Mesodermal cell (in vitro differentiated cells): ENCODE results near the gene TMEM248.

Experiments used
- H3K27ac ChIP-seq: 2 replicates; pipeline ENCODE4 v1.7.0; 2013; ENCODE audit warnings: mild to moderate bottlenecking, low read depth, low read length, moderate library complexity; ENCODE audit not compliant: severe bottlenecking
- H3K36me3 ChIP-seq: 2 replicates; pipeline ENCODE4 v1.7.1; 2013; ENCODE audit warnings: mild to moderate bottlenecking, low read length, moderate library complexity; ENCODE audit not compliant: control insufficient read depth, insufficient read depth
- H3K4me1 ChIP-seq: one replicate; pipeline ENCODE4 v1.7.1; 2013; ENCODE audit warnings: mild to moderate bottlenecking, low read length; ENCODE audit not compliant: insufficient read depth, control insufficient read depth, poor library complexity, severe bottlenecking
- H3K4me3 ChIP-seq: 2 replicates; pipeline ENCODE4 v1.7.0; 2013; ENCODE audit warnings: low read length, control low read depth, mild to moderate bottlenecking; ENCODE audit not compliant: insufficient read depth, poor library complexity, severe bottlenecking; ENCODE audit errors: extremely low read depth
- H3K9me3 ChIP-seq: 2 replicates; pipeline ENCODE4 v1.7.1; 2013; ENCODE audit warnings: mild to moderate bottlenecking, low read length, moderate library complexity; ENCODE audit not compliant: control insufficient read depth
- WGBS, 2 experiments: methylation state at CpG; one replicate each; pipeline ENCODE4 v1.1.5; 2013; ENCODE audit warnings: missing lambda C conversion rate in 2 of 2; ENCODE audit not compliant: insufficient coverage in 2 of 2; 5-methylcytosine and 5-hydroxymethylcytosine counted together

Gene TMEM248

DNA sequence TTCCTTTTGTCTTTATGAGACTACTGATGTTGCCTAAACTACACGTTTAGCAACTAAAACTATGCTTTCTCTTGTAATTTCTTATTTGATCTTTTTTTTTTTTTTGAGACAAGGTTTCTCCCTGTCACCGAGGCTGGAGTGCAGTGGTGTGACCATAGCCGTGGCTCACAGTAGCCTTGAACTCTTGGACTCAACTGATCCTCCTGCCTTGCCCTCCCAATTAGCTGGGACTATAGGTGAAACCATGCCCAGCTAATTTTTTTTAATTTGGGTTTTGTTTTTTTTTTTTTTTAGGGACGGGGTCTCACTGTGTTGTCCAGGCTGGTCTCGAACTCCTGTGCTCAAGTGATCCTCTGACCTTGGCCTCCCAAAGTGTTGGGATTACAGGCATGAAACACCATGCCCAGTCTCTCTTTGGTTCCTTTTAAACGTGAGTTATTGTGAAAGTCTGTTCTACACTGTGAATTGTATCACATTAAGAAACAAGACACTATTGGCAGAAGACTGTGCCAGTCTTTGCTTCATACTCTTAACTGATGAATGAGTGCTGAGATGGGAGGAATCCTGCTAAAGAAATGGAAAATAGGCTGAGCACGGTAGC lies 6.4 kb downstream of the TMEM248 start:
- peaks cover under 1% of the 10 kb centered on the region for H3K4me1 ChIP-seq
- no peak overlapping the region for H3K27ac ChIP-seq
- H3K9me3 ChIP-seq = no peaks in the 10 kb centered on the region
- peaks cover 59% of the 10 kb centered on the region for H3K36me3 ChIP-seq
- no peak overlapping the region for H3K4me3 ChIP-seq
- WGBS, 2 experiments = 90 to 93% methylated on average over 3 of the region's 7 CpGs

DNA sequence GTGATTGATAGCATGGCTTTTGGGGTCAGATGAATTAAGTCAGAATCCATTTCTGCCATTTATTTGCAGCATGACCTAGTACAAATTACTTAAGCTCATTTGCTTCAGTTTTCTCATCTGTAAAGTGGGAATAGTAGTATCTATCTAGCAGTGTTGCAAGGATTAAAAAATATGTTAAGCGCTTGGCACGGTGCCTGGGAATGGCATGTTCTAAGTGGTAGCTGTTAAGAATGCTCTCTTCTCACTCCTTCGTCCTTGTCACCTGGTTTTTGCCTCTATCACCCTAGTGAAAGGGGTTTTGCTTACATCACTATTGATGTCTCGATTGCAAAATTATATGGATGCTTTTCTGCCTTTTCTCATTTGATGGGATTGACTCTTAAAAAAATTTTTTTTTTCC lies 7.4 kb downstream of the TMEM248 start:
- Histone ChIP-seq H3K36me3 (peaks cover 54% of the 10 kb centered on the region), H3K4me1 (no peaks in the 10 kb centered on the region), H3K9me3 (no peaks in the 10 kb centered on the region), H3K4me3 (no peak overlapping the region), H3K27ac (no peak overlapping the region)
- WGBS, 2 experiments = 100% methylated on average over 2 of the region's 4 CpGs

DNA sequence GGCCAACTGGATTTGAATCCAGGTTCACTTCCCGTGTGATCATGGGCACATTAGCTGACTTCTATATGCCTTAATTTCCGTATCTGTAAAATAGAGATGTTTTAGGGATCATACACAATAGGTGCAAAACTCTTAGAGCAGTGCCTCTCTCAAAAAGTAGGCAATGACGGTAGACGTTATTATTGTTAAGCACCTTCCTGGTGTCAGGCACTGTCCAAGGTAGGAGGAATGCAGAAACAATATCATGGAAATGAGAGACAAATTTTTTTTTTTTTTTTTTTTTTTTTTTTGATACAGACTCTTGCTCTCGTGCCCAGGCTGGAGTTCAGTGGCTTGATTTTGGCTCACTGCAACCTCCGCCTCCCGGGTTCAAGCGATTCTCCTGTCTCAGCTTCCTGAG lies 8.1 kb downstream of the TMEM248 start:
- 94 to 100% methylated on average over 1 to 8 of the region's 8 CpGs for WGBS, 2 experiments
- H3K4me3 ChIP-seq = no peak overlapping the region
- H3K27ac ChIP-seq = no peak overlapping the region
- no peaks in the 10 kb centered on the region for H3K4me1 ChIP-seq
- H3K36me3 ChIP-seq = peaks cover 46% of the 10 kb centered on the region
- no peaks in the 10 kb centered on the region for H3K9me3 ChIP-seq

DNA sequence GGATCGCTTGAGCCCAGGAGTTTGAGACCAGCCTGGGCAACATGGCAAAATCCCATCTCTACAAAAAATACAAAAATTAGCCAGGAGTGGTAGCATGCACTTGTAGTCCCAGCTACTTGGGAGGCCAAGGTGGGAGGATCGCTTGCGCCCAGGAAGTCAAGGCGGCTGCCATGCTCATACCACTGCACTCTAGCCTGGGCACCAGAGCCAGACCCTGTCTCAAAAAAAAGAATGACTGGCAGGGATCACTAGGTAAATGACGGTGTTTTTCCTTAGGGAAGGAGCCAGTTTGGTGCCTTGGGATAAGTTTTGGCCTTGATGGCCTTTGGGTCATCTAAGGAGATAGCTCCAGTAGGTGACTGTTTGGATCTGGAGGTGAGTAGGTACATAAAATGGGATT lies 8.9 kb downstream of the TMEM248 start:
- Histone ChIP-seq H3K36me3 (peaks cover 42% of the 10 kb centered on the region), H3K9me3 (no peaks in the 10 kb centered on the region), H3K27ac (no peak overlapping the region), H3K4me1 (no peaks in the 10 kb centered on the region), H3K4me3 (no peak overlapping the region)
- WGBS, 2 experiments = 70 to 92% methylated on average over 2 to 5 of the region's 5 CpGs

DNA sequence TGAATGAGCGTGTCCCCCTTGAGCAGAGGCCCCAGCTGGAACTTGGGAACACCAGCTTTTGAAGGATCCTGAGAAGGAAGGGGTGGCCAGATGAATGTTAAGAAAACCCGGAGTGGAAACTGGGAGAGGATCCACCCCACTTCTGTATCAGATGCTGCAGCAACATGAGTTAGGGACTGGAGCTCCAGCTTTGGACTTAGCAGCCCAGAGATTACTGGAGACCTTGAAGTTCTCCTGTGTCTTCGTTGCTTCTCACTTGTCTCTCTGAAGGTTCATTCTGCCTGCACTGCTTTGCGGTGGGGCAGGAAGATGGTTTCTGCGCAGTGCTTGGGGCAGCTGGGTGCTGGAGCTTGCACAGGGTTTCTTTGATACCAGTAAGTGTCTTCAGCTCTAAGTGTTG lies 9.3 kb downstream of the TMEM248 start:
- no peak overlapping the region for H3K4me3 ChIP-seq
- no peaks in the 10 kb centered on the region for H3K9me3 ChIP-seq
- H3K27ac ChIP-seq = no peak overlapping the region
- no peaks in the 10 kb centered on the region for H3K4me1 ChIP-seq
- peaks cover 38% of the 10 kb centered on the region for H3K36me3 ChIP-seq
- WGBS, 2 experiments = 60 to 61% methylated on average over 5 of the region's 5 CpGs

DNA sequence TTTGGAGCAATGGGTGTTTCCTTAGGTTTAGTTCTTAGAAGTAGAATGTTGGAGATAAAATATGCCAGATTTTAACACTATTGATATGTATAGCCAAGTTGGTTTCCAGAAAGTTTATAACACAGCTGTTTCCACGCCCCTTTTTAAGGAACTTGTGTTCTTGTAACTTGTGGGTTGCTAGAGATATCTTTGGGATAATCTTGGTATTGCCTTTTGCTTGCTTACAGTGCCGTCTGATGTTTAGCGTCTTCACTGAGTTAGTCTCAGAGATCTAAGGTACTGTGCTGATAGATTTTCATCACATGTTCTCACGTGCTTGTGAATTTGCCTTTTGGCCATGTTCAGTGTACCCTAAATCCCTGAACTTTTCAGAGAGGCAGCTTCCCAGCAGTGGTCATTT lies 12.4 kb downstream of the TMEM248 start:
- no peak overlapping the region for H3K27ac ChIP-seq
- H3K4me3 ChIP-seq = no peak overlapping the region
- peaks cover 27% of the 10 kb centered on the region for H3K36me3 ChIP-seq
- H3K9me3 ChIP-seq = no peaks in the 10 kb centered on the region
- 90 to 100% methylated on average over 4 of the region's 4 CpGs for WGBS, 2 experiments
- H3K4me1 ChIP-seq = no peaks in the 10 kb centered on the region

DNA sequence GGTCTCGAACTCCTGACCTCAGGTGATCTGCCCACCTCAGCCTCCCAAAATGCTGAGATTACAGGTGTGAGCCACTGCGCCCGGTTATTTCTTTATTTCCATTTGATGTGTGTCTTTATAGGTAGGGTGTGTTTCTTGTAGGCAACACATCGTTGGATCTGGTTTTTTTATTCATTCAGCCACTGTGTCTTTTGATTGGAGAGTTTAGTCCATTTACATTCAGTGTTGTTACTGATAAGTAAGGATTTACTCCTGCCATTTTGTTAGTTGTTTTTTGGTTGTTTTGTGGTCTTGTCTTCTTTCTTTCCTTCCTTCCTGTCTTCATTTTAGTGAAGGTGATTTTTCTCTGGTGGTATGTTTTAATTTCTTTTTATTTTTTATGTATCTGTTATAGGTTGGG lies 16.9 kb downstream of the TMEM248 start:
- Histone ChIP-seq H3K4me1 (no peaks in the 10 kb centered on the region), H3K4me3 (no peak overlapping the region), H3K27ac (no peak overlapping the region), H3K9me3 (no peaks in the 10 kb centered on the region), H3K36me3 (peaks cover 47% of the 10 kb centered on the region)
- 94% methylated on average over 3 of the region's 4 CpGs; no CpG with 5 or more reads in 1 of the 2 experiments for WGBS, 2 experiments

DNA sequence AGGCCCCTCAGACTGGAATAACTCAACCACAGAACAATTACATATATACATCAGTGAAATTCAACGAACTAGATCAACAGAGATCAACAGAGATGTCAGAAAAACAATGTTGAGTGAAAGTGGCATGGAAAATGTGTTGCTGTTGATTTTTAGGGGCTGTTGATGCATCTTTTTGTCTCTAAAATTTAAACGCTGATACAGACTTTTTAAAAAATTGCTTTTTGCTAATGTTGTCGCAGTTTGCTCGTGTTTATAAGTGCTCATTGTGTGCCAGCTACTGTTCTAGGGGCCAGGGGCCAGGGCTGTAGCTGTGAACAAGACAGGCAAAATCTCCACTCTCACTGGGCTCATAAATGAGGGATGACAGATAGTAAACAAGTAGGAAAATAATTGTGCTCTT lies 18.3 kb downstream of the TMEM248 start:
- H3K27ac ChIP-seq = no peak overlapping the region
- H3K9me3 ChIP-seq = no peaks in the 10 kb centered on the region
- H3K4me3 ChIP-seq = no peak overlapping the region
- 93 to 100% methylated on average over 2 to 4 of the region's 4 CpGs for WGBS, 2 experiments
- H3K4me1 ChIP-seq = no peaks in the 10 kb centered on the region
- peaks cover 61% of the 10 kb centered on the region for H3K36me3 ChIP-seq

DNA sequence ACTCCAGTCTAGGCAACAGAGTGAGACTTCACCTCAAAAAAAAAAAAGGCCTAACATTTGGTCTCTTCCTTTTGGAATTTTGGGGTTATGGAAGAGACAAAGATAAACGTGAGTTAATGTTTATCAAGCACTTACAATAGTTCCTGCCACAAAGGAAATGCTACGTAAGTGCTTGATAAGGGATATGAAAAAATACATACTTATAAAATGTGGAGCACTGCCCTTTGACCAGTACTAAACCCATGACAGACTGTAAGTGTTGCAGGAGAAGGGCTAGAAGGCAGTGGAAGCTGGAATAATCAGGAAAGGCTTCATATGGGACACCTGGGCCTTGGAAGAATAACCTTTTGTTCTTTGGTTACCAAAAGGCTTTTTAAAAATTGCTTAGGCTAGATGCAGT lies 25.5 kb downstream of the TMEM248 start:
- Histone ChIP-seq H3K9me3 (no peaks in the 10 kb centered on the region), H3K36me3 (peaks cover 89% of the 10 kb centered on the region), H3K4me3 (no peak overlapping the region), H3K4me1 (no peaks in the 10 kb centered on the region), H3K27ac (no peak overlapping the region)
- no CpG with 5 or more reads among the region's 2 CpGs for WGBS, 2 experiments

DNA sequence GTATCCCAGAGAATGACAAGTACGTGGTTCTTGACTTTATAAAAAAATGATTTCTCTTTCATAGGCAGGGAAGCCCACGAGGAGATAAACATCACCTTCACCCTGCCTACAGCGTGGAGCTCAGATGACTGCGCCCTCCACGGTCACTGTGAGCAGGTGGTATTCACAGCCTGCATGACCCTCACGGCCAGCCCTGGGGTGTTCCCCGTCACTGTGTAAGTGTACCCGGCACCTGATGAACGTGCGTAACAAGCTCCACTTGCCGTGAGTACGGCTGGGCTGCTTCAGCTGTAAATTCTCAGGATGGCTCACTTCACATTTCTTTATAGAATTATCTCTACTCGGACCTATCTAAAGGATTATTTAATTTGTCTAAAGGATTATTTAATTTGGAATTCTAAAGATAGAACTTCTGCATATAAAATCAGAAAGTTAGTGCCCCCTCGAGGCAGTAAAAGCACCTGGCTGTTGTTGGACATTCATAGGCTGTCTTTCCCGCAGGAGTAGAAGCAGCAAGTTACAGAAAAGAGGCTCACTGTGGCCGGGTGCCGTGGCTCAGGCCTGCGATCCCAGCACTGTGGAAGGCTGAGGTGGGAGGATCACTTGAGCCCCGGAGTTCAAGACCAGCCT lies 27.6 kb downstream of the TMEM248 start:
- 90 to 93% methylated on average over 16 to 17 of the region's 19 CpGs for WGBS, 2 experiments
- H3K4me3 ChIP-seq = no peak overlapping the region
- H3K27ac ChIP-seq = no peak overlapping the region
- H3K9me3 ChIP-seq = no peaks in the 10 kb centered on the region
- H3K4me1 ChIP-seq = peaks cover 16% of the 10 kb centered on the region
- peaks cover 84% of the 10 kb centered on the region for H3K36me3 ChIP-seq

DNA sequence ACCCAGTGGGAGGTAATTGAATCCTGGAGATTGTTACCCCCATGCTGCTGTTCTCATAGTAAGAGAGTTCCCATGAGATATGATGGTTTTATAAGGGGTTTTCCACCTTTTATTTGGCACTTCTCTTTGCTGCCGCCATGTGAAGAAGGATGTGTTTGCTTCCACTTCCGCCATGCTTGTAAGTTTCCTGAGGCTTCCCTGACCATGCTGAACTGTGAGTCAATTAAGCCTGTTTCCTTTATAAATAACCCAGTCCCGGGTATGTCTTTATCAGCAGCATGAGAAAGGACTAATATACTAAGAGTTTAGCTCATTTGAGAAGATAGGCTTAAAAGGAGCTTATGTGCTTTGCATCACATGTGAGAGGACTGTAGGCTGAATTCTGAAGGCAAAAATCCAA lies 29.3 kb downstream of the TMEM248 start:
- peaks cover 16% of the 10 kb centered on the region for H3K4me1 ChIP-seq
- 82 to 94% methylated on average over 2 of the region's 3 CpGs for WGBS, 2 experiments
- H3K27ac ChIP-seq = no peak overlapping the region
- H3K9me3 ChIP-seq = no peaks in the 10 kb centered on the region
- H3K36me3 ChIP-seq = peaks cover 82% of the 10 kb centered on the region
- H3K4me3 ChIP-seq = no peak overlapping the region
